Measurements from ENCODE around the gene CLIP2.

- TF ChIP-seq CTCF (conservative IDR thresholded peaks at IDR 0.05; ENCODE audit: low read length) (peak; percentile 98), EZH2phosphoT487 (IDR thresholded peaks at IDR 0.05; ENCODE audit: borderline replicate concordance, low read depth, low read length) (no peak)
Observed at GRCh38 chr7:74401137-74401859, 112.1 kb downstream of the CLIP2 start.

All from OCI-LY7 (cell line).